T-cell (primary cell): ENCODE measurements around the gene SIX5. TPM values are rescaled to one million over a fixed set of nuclear protein-coding genes. Genes with fewer than 3 reads are reported as not detected.

Source experiments
- ATAC-seq, 4 experiments: fragments of 200-7000 bp in 3 of 4; fragments of 150-1000 bp in 1 of 4; cut with Tn5 transposase; replicated peaks in 1 of 4; 1 replicate in 3 of 4; 2 replicates in 1 of 4; pipeline ENCODE4 v1.10.0; 2021; ENCODE audit warnings: moderate library complexity in 3 of 4, mild to moderate bottlenecking in 2 of 4, moderate number of reproducible peaks in 1 of 4
- CTCF ChIA-PET, 2 donors: fragments of 300-600 bp; sonication (Branson Sonifier 250); formaldehyde crosslinking; loops; one replicate each; lab custom pipeline; 2022; ENCODE audit warnings: antibody characterized with exemption in 2 of 2; lab: Charles Lee
- POLR2A ChIA-PET, 2 donors: fragments of 300-600 bp; sonication (Branson Sonifier 250); formaldehyde crosslinking; loops; one replicate each; lab custom pipeline; 2022; ENCODE audit warnings: antibody characterized with exemption in 2 of 2; lab: Charles Lee
- DNase-seq, 35 experiments: peaks; one replicate each; pipeline versions ENCODE4 v3.0.0 to v3.0.0-alpha.2; 2013 to 2023
- H3K27ac ChIP-seq: one replicate; pipeline ENCODE4 v1.5.1; 2013; ENCODE audit warnings: low read length
- H3K27me3 ChIP-seq, 2 experiments: replicated peaks in 1 of 2; 1 replicate in 1 of 2; 2 replicates in 1 of 2; pipeline versions ENCODE4 v1.6.1 to v1.7.0; 2013; ENCODE audit warnings: low read length in 1 of 2, mixed read lengths in 1 of 2; ENCODE audit not compliant: control insufficient read depth in 2 of 2, insufficient read depth in 2 of 2; ENCODE audit errors: extremely low read depth in 1 of 2
- H3K36me3 ChIP-seq, 2 donors: 1 replicate in 1 of 2; 2 replicates in 1 of 2; pipeline versions ENCODE4 v1.6.1 to v1.7.0; 2013; ENCODE audit warnings: low read length in 1 of 2; ENCODE audit not compliant: control insufficient read depth in 2 of 2, insufficient read depth in 1 of 2; ENCODE audit errors: extremely low read depth in 1 of 2
- H3K4me1 ChIP-seq, 2 experiments: 1 replicate in 1 of 2; 2 replicates in 1 of 2; pipeline versions ENCODE4 v1.6.1 to v1.7.0; 2013; ENCODE audit warnings: low read length in 2 of 2, mixed read lengths in 1 of 2; ENCODE audit not compliant: insufficient read depth in 2 of 2, control insufficient read depth in 1 of 2; ENCODE audit errors: extremely low read depth in 1 of 2
- H3K4me3 ChIP-seq, 2 donors: 1 replicate in 1 of 2; 2 replicates in 1 of 2; pipeline versions ENCODE4 v1.5.1 to v1.7.0; 2013; ENCODE audit warnings: mild to moderate bottlenecking in 2 of 2, low read length in 1 of 2, moderate library complexity in 1 of 2; ENCODE audit not compliant: control insufficient read depth in 1 of 2; ENCODE audit errors: extremely low read depth in 1 of 2
- H3K9me3 ChIP-seq: 2 replicates; pipeline ENCODE4 v1.7.0; 2013
- H3K27ac Mint-ChIP-seq, 2 donors: one replicate each; pipeline ENCODE4 v1.8.0; 2020 to 2021; ENCODE audit warnings: mild to moderate bottlenecking in 2 of 2, mixed read lengths in 2 of 2
- H3K27me3 Mint-ChIP-seq, 2 donors: one replicate each; pipeline ENCODE4 v1.8.0; 2021 to 2022; ENCODE audit warnings: mixed read lengths in 2 of 2
- H3K36me3 Mint-ChIP-seq: one replicate; pipeline ENCODE4 v1.8.0; 2021; ENCODE audit warnings: mixed read lengths
- H3K4me1 Mint-ChIP-seq, 3 donors: one replicate each; pipeline ENCODE4 v1.8.0; 2020 to 2022; ENCODE audit warnings: mixed read lengths in 3 of 3, mild to moderate bottlenecking in 1 of 3
- H3K4me3 Mint-ChIP-seq, 3 donors: one replicate each; pipeline ENCODE4 v1.8.0; 2020 to 2022; ENCODE audit warnings: mild to moderate bottlenecking in 3 of 3, mixed read lengths in 3 of 3, moderate library complexity in 3 of 3
- H3K9me3 Mint-ChIP-seq, 3 donors: one replicate each; pipeline ENCODE4 v1.8.0; 2020 to 2022; ENCODE audit warnings: mixed read lengths in 3 of 3
- WGBS: methylation state at CpG from one replicate; pipeline ENCODE4 v1.1.5; 2013; ENCODE audit warnings: missing lambda C conversion rate; ENCODE audit not compliant: insufficient coverage; 5-methylcytosine and 5-hydroxymethylcytosine counted together
- total RNA-seq, 35 experiments: library from RNA in 6 of 35; stranded (reverse) in 6 of 35; fragments of 120-200 nt in 1 of 35; gene quantifications; one replicate each; pipeline versions ENCODE4 v1.2.1 to v1.2.4 and lab custom pipeline; 2013 to 2026

Gene SIX5
- total RNA-seq, 5 donors from 2014 or later (not counting 1 experiment from before 2014, with no cell fraction given) = 0.89 to 2.1 (median 1.3) TPM

DNA sequence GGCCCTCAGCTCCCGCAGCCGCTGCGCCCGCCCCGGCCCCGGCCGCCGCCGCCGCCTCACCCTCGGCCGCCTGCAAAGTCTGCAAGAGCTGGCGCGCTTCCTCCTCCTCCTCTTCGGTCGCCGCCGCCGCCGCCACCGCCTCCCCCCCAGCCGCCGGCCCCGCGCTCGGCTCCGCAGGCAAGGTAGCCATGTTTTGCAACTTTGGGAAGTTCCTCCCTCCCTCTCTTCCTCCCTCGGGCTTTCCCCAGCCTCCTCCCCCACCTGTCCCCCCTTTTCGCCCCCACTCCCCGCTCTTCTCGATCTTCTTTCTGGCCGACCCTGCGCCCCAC lies 433 bp downstream of the SIX5 start:
- peaks cover 0 to 56% of the 10 kb centered on the region in 2 experiments for H3K27me3 ChIP-seq
- DNase-seq (peak in 15 of 35 experiments; percentile 13 to 66 (median 31)), ATAC-seq (no peak)
- H3K4me1 ChIP-seq = peaks cover 2 to 35% of the 10 kb centered on the region in 2 experiments
- POLR2A ChIA-PET = no interaction called here
- Mint-ChIP-seq H3K4me3 (peak overlapping the region; percentile 81 to 90 (median 84)), H3K9me3 (no peaks in the 10 kb centered on the region), H3K4me1 (peaks cover 9 to 20% (median 11%) of the 10 kb centered on the region in 3 donors), H3K27ac (no peak overlapping the region), H3K36me3 (no peaks in the 10 kb centered on the region), H3K27me3 (peaks cover 8 to 20% of the 10 kb centered on the region in 2 donors)
- 0% methylated on average over 8 of the region's 33 CpGs for WGBS
- H3K36me3 ChIP-seq = no peaks in the 10 kb centered on the region
- CTCF ChIA-PET = interaction anchor here (0.8 to 3.1 kb wide), 9 partner anchors 10 to 226 kb away, joined by 3 to 61 read pairs (median 8); partner anchors contain the start of genes CCDC61 (in 1 of the 2) and QPCTL (in 1 of the 2)
- H3K27ac ChIP-seq = peak overlapping the region; percentile 29
- peak overlapping the region; percentile 83 to 85 for H3K4me3 ChIP-seq
- H3K9me3 ChIP-seq = no peaks in the 10 kb centered on the region

DNA sequence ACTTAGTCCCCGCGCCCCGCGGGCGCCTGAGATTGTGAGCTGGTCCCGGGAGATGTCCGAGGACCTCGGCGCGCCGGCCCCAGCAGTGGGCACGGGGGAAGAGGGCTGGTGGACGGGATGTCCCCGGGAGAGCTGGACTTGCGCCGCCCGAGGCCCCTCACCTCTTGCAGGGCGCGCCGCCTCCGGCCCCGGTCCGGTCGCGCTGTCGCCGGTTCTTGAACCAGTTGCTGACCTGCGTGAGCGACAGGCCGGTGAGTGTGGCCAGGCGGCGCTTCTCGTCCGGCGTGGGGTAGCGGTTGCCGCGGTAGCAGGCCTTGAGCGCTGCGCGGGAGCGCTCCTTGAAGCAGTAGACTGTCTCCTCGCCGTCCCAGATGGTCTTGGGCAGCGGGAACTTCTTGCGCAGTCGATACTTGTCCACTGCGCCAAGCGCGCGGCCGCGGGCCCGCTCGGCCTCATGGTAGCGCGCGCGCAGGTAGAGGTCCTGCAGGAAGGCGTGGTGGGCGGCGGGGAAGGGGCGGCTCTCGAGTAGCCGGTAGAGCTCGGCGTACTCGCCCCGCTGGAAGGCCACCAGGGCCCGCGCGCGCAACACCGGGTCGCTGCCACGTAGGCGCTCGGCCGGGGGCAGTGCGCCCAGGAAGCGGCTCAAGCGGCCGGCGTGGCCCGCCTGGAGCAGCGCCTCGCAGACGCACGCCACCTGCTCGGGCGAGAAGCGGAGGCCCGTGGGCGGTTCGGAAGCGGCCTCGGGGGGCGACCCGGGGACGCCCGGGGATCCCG lies 984 bp downstream of the SIX5 start:
- DNase-seq (peak in 1 of 35 experiments; percentile 23), ATAC-seq (no peak)
- Mint-ChIP-seq H3K9me3 (no peaks in the 10 kb centered on the region), H3K36me3 (no peaks in the 10 kb centered on the region), H3K27ac (no peak overlapping the region), H3K4me1 (peaks cover 9 to 20% (median 11%) of the 10 kb centered on the region in 3 donors), H3K4me3 (peak overlapping the region; percentile 62 to 90 (median 74)), H3K27me3 (peaks cover 8 to 20% of the 10 kb centered on the region in 2 donors)
- Histone ChIP-seq H3K27me3 (peaks cover 0 to 61% of the 10 kb centered on the region in 2 experiments), H3K4me1 (peaks cover 2 to 35% of the 10 kb centered on the region in 2 experiments), H3K36me3 (no peaks in the 10 kb centered on the region), H3K27ac (no peak overlapping the region), H3K9me3 (no peaks in the 10 kb centered on the region), H3K4me3 (peak overlapping the region; percentile 34 to 54)
- WGBS = 3% methylated on average over 99 of the region's 102 CpGs
- POLR2A ChIA-PET = no interaction called here
- CTCF ChIA-PET = interaction anchor here in 1 of 2 donors (0.9 to 3.1 kb wide), 6 partner anchors 11 to 114 kb away, joined by 4 to 61 read pairs (median 8); partner anchors contain the start of gene QPCTL

GRCh38 chr19:45767410-45767880 lies 1.6 kb downstream of the SIX5 start:
- ChIA-PET POLR2A (no interaction called here), CTCF (interaction anchor here in 1 of 2 donors (0.6 kb wide), 1 partner anchor 16 kb away, joined by 3 read pairs; no protein-coding TSS in a partner anchor)
- H3K4me1 Mint-ChIP-seq = peaks cover 9 to 20% (median 11%) of the 10 kb centered on the region in 3 donors
- DNase-seq (no peak), ATAC-seq (no peak)
- Histone ChIP-seq H3K36me3 (no peaks in the 10 kb centered on the region), H3K9me3 (no peaks in the 10 kb centered on the region), H3K4me3 (peak overlapping the region in 1 of 2 donors; percentile 34), H3K27ac (no peak overlapping the region), H3K27me3 (peaks cover 0 to 66% of the 10 kb centered on the region in 2 experiments), H3K4me1 (peaks cover 2 to 35% of the 10 kb centered on the region in 2 experiments)
- no peak overlapping the region for H3K27ac Mint-ChIP-seq
- peak overlapping the region; percentile 43 to 90 (median 44) for H3K4me3 Mint-ChIP-seq
- 50% methylated on average over 16 of the region's 31 CpGs for WGBS
- H3K36me3 Mint-ChIP-seq = no peaks in the 10 kb centered on the region
- no peaks in the 10 kb centered on the region for H3K9me3 Mint-ChIP-seq
- H3K27me3 Mint-ChIP-seq = peaks cover 8 to 20% of the 10 kb centered on the region in 2 donors

DNA sequence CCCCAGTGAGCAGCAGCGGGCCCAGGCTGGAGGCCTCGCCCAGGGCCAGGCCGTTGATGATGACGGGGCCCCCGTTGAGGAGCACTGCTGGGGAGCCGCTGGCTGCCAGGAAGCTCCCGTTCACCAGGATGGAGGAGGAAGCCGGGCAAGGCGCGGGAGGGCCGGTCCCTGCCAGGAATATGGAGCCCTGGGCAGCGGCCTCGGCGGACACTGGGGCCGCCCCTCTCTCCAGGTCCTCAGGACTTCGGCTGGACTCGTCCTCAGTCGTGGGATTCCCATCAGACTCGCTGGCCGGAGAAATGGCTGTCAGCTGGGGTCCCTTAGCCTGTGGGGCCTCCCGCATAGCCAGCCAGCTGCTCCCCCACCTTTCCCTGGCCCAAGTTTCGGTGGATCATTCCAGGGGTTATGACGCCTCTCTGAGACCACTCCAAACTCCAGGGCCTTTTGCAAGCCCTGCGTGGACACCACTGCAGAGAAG lies 2.1 kb downstream of the SIX5 start:
- Histone ChIP-seq H3K4me3 (no peak overlapping the region), H3K27me3 (peaks cover 0 to 69% of the 10 kb centered on the region in 2 experiments), H3K27ac (no peak overlapping the region), H3K4me1 (peaks cover 2 to 35% of the 10 kb centered on the region in 2 experiments), H3K9me3 (no peaks in the 10 kb centered on the region), H3K36me3 (no peaks in the 10 kb centered on the region)
- no peak for ATAC-seq
- CTCF ChIA-PET = interaction anchor here in 1 of 2 donors (0.6 kb wide), 1 partner anchor 15 kb away, joined by 3 read pairs; no protein-coding TSS in a partner anchor
- no peak overlapping the region for H3K27ac Mint-ChIP-seq
- peak overlapping the region; percentile 43 to 90 (median 44) for H3K4me3 Mint-ChIP-seq
- peaks cover 8 to 22% of the 10 kb centered on the region in 2 donors for H3K27me3 Mint-ChIP-seq
- no peak for DNase-seq
- H3K9me3 Mint-ChIP-seq = no peaks in the 10 kb centered on the region
- H3K36me3 Mint-ChIP-seq = no peaks in the 10 kb centered on the region
- POLR2A ChIA-PET = no interaction called here
- WGBS = 92% methylated on average over 24 of the region's 24 CpGs
- peaks cover 9 to 16% (median 11%) of the 10 kb centered on the region in 3 donors for H3K4me1 Mint-ChIP-seq

DNA sequence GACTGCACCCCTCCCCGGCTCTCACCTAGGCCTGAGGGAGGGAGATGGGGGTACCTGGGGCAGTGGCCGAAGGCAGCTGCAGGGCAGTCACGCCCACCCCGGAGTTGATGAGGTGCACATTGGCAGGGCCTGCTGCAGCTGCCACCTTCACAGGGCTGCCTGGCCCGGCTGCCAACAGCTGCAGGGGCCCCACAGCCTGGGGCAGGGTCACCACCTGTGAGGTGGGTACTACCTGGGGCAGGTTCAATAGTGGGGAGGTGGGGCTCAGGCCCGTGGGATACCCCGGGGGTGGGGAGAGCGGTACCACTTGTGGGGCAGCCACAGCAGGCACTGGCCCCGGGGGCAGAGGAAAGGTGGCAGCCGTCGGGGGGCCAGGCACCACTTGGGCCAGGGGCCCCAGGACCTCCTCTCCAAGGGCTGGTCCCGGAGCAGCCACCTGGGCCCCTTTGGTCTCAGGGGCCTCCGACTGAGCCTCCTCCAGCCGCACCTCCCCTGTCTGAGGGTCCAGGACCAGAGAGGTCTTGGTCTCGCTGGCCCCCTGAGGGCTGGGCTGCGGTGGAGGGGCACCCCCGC lies 2.7 kb downstream of the SIX5 start:
- H3K27ac Mint-ChIP-seq = no peak overlapping the region
- Histone ChIP-seq H3K4me3 (no peak overlapping the region), H3K36me3 (no peaks in the 10 kb centered on the region), H3K27ac (no peak overlapping the region), H3K27me3 (peaks cover 0 to 73% of the 10 kb centered on the region in 2 experiments), H3K9me3 (no peaks in the 10 kb centered on the region), H3K4me1 (peaks cover 2 to 35% of the 10 kb centered on the region in 2 experiments)
- peak overlapping the region in 1 of 3 donors; percentile 51 for H3K4me3 Mint-ChIP-seq
- CTCF ChIA-PET = no interaction called here
- no peaks in the 10 kb centered on the region for H3K36me3 Mint-ChIP-seq
- WGBS = 92% methylated on average over 14 of the region's 17 CpGs
- H3K4me1 Mint-ChIP-seq = peaks cover 9 to 16% (median 11%) of the 10 kb centered on the region in 3 donors
- ATAC-seq = no peak
- peaks cover 8 to 22% of the 10 kb centered on the region in 2 donors for H3K27me3 Mint-ChIP-seq
- no peak for DNase-seq
- POLR2A ChIA-PET = no interaction called here
- no peaks in the 10 kb centered on the region for H3K9me3 Mint-ChIP-seq

- CTCF ChIA-PET = no interaction called here
- no peak overlapping the region for H3K27ac Mint-ChIP-seq
Observed at GRCh38 chr19:45765702-45766295, 3.3 kb downstream of the SIX5 start.

More at GRCh38 chr19:45765702-45766295, 3.3 kb downstream of the SIX5 start:
- no peaks in the 10 kb centered on the region for H3K36me3 Mint-ChIP-seq
- 83% methylated on average over 22 of the region's 23 CpGs for WGBS
- H3K4me3 Mint-ChIP-seq = peak overlapping the region in 1 of 3 donors; percentile 51
- DNase-seq = no peak
- Histone ChIP-seq H3K9me3 (no peaks in the 10 kb centered on the region), H3K27ac (no peak overlapping the region), H3K4me1 (peaks cover 2 to 31% of the 10 kb centered on the region in 2 experiments), H3K27me3 (peaks cover 0 to 73% of the 10 kb centered on the region in 2 experiments), H3K36me3 (no peaks in the 10 kb centered on the region), H3K4me3 (no peak overlapping the region)
- H3K9me3 Mint-ChIP-seq = no peaks in the 10 kb centered on the region
- H3K4me1 Mint-ChIP-seq = peaks cover 5 to 12% (median 8%) of the 10 kb centered on the region in 3 donors
- no peak for ATAC-seq
- POLR2A ChIA-PET = no interaction called here
- peaks cover 8 to 22% of the 10 kb centered on the region in 2 donors for H3K27me3 Mint-ChIP-seq
